ENCODE measurements around the gene KIFC1.
"Not testable (repeated sequence)": the region's sequence is repeated elsewhere in the genome, so short reads cannot be mapped to it uniquely, and the experiment has no call there.

Gene KIFC1

DNA sequence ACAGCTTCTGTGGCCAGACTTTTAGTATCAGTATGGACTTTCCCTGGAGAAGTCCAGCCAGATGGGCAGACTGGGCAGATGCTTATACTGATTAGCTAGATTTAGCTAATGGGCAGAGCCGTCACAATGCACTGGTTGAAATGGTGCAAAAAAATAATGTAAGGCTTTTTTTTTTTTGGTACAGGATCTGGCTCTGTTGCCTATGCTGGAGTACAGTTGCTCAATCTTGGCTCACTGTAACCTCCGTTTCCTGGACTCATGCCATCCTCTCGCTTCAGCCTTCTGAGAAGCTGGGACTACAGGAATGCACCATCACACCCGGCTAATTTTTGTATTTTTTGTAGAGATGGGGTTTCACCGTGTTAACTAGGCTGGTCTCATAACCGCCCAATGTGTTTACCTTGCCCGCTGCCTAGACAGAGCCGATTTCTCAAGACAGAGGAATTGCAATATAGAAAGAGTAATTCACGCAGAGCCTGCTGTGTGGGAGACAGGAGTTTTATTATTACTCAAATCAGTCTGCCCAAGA, 16.4 kb upstream of the KIFC1 start:
- DNase-seq = no peak

DNA sequence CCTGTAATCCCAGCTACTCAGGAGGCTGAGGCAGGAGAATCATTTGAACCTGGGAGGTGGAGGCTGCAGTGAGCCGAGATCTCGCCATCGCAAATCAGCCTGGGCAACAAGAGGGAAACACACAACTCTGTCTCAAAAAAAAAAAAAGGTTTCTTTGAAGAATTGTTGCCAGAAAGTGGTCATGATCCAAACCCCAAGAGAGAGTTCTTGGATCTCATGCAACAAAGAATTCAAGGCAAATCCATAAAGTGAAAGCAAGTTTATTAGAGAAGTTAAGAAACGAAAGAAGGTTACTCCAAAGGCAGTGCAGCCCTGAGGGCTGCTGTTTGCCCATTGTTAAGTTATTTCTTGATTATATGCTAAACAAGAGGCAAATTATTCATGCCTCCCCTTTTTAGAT, 14.5 kb upstream of the KIFC1 start:
- DNase-seq = no peak

DNA sequence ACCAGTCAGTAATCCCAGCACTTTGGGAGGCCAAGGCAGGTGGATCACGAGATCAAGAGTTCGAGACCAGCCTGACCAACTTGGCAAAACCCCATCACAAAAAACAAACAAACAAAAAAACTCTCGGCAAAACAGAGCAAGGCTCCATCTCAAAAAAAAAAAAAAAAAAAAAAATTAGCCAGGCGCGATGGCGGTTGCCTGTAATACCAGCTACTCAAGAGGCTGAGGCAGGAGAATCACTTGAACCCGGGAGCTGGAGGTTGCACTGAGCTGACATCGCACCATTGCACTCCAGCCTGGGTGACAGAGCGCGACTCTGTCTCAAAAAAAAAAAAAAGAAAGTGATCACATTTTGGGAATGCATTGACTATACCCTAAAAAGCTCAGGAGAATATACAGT, 12.4 kb upstream of the KIFC1 start:
- not testable (repeated sequence) for DNase-seq

DNA sequence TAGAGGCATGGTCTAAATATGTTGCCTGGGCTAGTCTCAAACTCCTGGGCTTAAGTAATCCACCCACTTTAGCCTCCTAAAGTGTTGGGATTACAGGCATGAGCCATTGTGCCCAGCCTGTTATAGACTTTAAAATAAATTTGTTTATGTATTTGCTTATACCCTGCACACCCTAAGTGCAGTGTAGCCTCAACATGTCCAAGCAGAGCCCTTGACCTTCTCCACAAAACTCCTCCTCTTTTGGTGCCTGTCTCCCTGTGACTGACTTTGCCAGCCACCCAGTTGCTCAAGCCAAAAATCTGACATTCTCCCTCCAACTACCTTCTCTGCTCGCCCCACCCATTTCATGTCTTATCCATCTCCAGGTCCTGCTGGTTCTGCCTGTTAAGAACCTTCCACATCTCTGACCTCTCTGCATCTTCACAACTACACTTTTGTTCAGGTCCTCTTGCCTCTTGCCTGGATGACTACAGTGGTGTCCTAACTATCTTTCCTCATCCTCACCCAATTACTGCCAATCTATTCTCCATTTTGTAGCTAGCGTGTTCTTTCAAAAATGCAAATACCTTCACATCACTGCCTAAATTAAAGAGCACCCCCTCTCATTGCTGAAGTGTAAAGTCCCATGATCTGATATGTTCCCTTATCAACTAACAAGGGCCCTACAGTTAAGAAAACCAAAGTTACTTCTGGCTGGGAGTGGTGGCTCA, 11.2 kb upstream of the KIFC1 start:
- DNase-seq = no peak

DNA sequence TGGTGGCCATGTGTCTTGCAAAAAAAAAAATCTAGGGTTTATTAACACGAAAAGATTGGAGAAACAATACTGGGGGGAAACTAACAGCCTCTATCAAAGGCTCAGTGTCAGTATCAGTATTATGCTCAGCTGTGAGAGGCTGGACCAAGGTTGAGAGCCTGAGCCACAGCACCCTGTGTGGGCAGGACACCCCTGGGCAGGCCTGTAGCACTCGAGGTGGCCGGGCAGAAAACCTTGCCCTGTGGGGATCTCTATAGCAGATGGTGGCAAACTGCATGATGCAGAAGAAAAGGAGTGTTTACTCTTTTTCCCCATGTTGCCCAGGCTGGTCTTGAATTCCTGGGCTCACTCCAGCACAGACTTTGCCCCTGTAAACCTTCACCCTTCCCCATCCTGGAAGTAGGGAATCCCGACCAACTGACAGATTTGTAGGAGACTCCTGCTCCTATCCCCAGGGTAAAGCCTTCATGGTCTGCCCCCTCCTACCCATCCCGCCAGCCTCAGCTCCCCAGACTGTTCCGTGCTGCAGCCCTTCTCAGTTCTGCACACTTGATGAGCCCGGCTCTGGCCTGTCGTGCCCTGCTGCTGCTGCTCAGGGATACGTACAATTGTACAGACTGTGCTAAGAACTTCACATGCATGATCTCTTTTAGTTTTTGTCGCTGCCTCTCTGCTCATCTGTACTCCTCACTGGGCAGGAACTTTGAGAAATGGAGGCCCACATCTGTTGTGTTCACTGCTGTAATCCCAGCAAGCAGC, 8.0 kb upstream of the KIFC1 start:
- DNase-seq = no peak

DNA sequence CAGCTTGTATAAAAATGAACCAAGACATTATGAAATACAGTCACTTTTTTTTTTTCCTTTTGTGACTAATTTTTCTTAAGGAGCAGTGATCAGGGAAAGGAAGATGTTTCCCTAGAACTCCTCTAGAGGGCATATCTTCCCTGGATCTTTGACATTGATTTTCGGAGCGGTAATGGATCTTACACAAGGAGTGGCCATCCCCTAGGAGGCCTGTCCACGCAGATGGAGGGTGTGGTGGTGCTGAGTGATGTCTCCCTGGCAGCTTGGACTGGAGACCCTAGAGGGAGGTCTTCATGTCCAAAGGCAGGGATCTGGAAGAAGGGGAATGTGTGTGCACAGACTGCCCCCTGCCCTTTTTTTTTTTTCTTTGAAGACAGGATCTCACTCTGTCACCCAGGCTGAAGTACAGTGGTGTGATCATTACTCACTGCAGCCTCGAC, 7.0 kb upstream of the KIFC1 start:
- no peak for DNase-seq

DNA sequence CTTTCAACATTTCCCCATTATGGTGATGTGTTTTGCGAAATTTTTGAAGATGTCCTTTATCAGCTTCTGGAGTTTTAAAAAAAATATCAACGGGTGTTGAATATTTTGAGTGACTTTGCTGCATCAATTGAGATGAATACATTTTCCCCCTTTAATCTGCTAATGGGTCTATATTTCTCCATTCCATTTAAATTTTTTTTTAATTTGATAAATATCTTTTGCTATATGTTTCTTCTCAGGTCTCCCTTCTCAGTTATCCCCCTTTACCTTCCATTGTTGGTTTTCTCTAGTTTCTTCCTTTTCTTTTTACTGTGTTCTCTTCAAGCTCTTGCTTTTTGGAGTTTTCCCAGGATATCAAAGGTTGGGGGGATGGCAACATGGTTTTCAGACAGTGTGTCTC, 1.4 kb upstream of the KIFC1 start:
- DNase-seq = no peak

DNA sequence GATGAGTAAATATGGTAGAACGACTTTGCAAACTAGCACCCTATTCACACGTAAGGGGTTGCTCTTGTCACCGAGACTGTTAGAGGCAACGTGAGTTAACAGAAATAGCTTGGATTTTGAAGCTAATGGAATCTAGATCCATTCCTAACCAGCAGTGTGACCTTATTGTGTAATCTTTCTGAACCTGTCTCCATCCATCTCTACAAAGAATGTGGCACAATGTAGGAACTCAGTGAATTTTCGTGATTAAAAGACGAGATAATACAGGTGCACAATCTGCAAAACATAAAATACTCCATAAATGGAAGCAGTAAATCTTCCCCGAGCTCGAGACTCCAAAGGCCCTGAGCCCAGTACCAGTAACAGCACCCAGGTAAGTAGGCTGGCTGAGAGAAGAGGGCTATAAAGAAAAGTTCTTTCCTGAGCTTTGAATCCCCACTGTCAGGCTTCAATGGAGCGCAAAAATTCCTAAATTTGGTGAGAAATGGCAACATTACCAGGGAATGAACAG, 801 bp upstream of the KIFC1 start:
- no peak for DNase-seq

DNA sequence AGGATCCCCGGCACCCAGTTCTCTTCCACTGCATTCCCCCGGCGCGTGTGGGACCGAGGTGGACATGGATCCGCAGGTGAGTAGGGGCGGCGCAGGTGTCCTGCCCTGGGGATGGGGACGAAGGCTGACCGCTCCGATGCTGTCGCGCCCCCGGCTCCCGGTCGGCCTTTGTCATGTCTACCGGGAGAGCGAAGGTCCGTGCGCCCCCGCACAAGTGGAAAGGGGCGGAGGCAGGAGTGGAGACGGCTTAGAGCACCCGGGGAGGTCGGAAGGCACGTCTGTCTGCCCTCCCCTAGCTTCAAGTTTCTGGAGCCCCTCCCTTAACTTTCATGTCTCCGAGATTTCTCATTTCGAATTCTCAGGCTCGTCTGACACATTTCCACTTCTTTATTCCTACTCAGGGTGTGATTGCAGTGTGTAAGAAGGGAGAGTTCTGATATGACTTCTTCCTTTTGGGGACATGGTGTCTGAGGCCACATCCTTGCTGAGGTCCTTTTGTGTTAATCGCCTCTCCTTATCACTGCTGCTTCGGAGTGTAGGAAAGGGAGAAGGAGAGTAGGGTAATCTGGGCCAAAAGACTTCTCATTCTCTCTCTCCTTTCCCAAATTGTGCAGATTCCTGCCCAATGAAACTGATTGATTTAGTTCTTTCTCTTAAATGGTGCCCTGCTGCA, 435 bp downstream of the KIFC1 start:
- DNase-seq = peak in 2 of 5 experiments; percentile 38 to 45

DNA sequence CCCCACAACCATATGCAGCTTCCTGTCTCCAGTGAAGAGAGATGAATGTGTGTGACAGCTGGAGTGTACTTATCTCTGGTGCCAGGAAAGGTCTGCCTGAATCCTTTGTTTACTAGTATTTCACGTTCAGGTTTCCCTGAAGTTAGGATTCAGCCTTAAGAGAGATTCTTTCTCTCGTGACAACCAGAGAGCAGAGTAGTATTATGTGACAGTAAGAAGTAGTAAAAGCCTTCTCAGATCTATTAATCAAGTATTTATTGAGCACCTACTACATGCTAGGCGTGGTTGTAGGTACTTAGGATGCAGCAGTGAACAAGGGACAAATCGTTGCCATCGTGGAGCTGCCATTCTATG, 949 bp downstream of the KIFC1 start:
- peak in 1 of 5 experiments; percentile 52 for DNase-seq

DNA sequence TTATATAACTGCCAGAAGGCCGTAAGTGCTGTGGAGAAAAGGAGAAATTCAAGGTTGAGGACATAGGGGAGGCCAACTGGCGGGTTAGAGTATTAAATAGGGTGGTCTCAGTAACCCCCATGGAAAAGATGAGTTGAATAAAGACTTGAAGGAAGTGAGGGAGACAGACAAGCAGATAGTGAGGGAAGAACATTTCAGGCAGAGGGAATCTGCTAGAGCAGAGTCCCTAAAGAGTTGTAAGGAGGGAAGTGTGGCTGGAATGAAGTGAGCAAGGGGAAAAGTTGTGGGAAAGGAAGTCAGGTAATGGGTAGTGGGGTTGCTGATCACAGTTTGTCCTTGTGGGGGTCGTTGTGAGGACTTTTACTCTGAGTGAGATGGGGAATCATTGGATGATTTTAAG, 1.4 kb downstream of the KIFC1 start:
- no peak for DNase-seq

DNA sequence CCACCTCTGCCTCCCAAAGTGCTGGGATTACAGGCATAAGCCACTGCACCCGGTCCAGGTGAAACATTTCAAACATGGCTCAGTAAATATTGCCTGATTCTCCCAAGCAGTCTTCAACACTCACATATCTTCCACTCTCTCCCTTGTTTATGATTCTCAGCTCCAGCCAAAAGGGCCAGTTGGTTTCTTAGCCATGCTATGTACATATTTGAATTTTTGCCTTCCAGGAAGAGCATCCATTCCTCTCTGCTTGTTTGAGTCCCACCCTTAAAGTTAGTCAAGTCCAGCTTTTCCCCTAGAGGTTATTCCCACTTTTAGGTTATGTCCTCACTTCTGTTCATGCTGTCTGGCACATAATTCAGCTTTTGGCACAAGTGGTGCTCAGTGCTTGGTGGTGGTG, 5.9 kb downstream of the KIFC1 start:
- DNase-seq = no peak

DNA sequence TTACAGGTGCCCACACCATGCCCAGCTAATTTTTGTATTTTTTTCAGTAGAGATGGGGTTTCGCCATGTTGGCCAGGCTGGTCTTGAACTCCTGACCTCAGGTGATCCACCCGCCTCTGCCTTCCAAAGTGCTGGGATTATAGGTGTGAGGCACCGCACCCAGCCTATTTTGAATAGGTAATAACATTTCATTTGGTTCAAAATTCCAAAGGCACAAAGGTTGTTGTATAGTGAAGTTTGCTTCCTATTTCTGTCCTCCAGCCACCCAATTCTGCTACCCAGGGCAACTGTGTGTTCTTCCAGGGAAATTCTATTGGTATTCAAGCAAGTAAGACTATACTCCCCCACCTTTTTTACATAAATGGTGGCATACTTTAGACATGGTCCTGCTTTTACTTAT, 7.0 kb downstream of the KIFC1 start:
- DNase-seq = not testable (repeated sequence)

DNA sequence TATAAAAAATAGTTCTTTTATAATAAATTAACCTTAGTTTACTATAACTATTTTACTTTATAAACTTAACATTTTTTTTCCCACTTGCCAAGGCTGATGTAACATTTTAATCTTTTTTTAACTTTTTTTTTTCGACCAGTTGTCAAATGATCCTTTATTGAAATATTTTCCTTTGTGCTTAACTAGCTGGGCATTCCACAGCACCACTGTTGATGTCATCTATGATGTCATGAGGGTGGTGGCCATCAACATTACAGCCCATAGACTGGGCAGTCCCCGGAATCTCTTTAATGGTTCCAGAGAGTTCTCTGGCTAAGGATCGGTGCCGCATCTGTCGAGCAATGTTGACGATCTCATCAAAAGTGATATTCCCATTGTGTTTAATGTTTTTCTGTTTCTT, 8.3 kb downstream of the KIFC1 start:
- DNase-seq = not testable (repeated sequence)

DNA sequence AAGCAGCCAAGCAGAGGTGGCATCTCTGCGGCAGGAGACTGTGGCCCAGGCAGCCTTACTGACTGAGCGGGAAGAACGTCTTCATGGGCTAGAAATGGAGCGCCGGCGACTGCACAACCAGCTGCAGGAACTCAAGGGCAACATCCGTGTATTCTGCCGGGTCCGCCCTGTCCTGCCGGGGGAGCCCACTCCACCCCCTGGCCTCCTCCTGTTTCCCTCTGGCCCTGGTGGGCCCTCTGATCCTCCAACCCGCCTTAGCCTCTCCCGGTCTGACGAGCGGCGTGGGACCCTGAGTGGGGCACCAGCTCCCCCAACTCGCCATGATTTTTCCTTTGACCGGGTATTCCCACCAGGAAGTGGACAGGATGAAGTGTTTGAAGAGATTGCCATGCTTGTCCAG, 13.3 kb downstream of the KIFC1 start:
- no peak for DNase-seq

DNA sequence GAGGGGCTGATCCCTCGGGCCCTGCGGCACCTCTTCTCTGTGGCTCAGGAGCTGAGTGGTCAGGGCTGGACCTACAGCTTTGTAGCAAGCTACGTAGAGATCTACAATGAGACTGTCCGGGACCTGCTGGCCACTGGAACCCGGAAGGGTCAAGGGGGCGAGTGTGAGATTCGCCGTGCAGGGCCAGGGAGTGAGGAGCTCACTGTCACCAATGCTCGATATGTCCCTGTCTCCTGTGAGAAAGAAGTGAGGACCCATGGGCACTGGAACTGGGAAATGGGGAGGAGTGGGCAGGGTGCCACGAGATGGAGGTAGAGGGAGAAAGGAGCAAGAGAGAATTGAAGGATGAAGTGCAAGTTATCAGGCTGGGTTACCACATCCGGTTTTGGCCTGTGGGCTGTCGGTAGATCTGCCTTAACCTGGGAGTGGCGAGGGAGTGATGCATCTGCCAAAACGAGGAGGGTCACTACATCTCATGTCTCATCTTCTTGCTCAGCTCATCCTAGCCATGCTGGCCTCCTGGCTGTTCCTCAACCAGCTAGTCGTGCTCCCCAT, 13.8 kb downstream of the KIFC1 start:
- DNase-seq = peak in 1 of 5 experiments; percentile 60

DNA sequence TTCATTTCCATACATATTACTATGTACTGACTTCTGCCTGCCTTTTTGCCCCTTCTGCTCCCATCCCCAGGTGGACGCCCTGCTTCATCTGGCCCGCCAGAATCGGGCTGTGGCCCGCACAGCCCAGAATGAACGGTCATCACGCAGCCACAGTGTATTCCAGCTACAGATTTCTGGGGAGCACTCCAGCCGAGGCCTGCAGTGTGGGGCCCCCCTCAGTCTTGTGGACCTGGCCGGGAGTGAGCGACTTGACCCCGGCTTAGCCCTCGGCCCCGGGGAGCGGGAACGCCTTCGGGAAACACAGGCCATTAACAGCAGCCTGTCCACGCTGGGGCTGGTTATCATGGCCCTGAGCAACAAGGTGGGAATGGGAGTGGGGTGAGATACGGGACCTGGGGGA, 14.5 kb downstream of the KIFC1 start:
- DNase-seq = no peak

DNA sequence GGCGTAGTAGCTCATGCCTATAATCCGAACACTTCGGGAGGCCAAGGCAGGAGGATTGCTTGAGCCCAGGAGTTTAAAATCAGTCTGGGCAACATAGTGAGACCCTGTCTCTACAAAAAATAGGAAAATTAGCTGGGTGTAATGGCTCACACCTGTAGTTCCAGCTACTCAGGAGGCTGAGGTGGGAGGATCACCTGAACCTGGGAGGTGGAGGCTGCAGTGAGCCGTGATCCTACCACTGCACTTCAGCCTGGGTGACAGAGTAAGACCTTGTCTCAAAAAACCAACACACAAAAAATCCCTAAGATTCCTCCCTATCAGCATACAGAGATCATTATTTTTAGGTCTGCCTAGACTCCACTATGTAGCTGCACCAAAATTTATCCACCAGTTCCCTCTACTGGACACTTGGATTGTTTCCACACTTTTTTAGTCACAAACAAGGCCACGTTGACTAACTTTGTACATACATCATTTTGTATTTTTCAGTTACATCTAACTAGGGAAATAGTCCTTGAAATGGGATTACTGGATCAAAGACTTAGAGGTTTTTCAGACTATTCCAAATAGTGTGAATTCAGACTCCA, 15.6 kb downstream of the KIFC1 start:
- DNase-seq = no peak

DNA sequence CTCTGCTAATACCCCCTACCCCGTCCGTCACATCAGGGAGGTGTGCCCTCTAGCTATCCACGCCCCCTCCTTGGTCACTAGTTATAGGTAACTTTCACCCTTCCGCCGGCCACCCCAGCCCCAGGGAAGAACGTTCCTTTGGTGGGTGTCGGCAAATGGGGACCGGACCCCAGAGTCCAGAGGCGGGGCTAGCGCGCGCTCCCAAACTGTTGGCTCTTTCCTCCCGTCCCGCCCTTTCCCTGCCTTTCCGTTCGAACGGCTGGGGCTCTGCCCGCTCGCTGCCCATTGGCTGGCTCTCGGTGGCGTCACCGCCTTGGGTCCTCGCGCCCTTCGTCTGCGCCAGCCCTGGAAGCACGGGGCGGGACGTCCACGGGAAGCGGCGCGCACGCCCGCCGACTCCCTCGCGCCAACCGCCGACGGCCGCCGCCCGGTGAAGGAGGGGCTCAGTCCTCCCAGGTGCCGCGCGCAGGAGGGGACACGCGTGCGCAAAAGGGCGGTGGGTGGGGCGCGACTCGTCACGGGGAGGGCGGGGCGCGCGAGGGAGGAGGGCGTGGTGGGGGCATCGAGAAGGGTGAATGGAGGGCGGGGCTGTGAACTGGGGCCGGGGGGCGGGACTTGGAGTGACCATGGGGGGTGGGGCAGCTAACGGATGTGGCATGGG, 18.6 kb downstream of the KIFC1 start:
- DNase-seq = peak; percentile 94 to 99 (median 98)

DNA sequence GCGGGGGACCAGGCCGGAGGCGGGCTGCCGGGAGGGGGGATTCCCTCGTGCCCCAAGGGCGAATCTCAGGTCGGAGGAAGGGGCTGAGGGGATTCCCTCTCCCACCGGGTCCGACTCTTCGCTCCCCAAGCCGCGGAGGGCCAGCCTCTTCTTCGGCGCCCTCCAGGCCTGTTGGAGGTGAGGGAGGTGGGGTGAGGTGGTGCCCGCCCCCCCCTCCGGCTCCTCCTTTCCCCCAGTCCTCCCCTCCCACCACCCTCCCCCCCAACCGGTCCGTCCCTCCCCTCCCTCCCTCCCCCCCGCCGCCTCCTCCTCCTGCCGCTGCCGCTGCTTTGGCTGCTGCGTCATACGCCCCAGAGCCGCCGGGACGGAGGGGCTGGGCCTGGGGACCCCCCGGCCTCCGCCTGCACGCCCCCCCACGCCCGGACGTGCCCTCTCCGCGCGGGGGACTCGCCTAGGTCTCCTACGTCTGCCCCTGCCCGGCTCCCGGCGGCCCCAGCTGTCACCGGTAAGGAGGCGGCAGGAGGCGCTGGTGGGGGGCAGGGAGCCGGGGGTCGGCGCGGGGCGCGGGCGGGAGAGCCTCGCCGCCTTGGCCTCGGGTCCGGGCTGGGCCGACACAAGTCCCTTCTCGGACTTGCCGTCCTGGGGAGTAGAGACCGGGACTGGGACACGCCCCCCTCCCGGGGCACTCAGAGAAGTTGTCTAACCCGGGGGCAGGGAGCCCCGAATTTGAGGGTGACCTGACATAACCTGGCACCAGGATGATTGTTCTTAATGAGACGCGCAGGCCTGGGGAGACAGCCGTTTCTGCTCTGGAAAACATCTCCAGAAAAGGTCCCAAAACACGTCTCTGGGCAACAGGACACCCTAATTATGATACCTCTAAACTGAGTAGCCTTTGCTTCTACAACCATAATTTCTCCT, 19.3 kb downstream of the KIFC1 start, which contains the start of gene PHF1:
Gene PHF1 (plus strand): TSS at position 304 of the 921 bp plus-strand sequence. CDS start 1,250 bp downstream, outside the sequence.
- peak in 2 of 5 experiments; percentile 90 to 92 for DNase-seq

DNA sequence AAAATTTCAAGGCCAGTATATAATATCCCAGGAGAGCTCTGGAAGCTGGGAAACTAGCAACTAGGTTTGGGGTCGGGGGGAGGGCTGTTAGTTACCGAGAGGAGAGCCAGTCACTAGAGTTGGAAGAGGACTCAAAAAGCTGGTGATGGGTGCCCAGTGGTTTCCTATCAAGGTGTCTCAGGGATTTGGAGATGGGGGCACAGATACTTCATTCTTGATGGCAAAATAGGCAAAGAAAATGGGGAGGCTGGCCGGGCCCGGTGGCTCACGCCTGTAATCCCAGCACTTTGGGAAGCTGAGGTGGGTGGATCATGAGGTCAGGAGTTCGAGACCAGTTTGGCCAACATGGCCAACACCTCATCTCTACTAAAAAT, 20.0 kb downstream of the KIFC1 start:
- no peak for DNase-seq

Data from T-helper 2 cell (primary cell).